DMS153 treated with DMSO at 0.1 percent for 48 hours (cell line): ENCODE data around the gene SPA17.
A peak's percentile ranks its signal among the peaks of the same experiment; 100 is the strongest.

Experiments
- DNase-seq: peaks from one replicate; lab custom pipeline; 2025; ENCODE audit not compliant: unreplicated experiment; lab: John Stamatoyannopoulos, UW

SPA17 gene

GRCh38 chr11:124661553-124661952, 12.2 kb upstream of the SPA17 start:
- no peak for DNase-seq

- DNase-seq = no peak
Observed at GRCh38 chr11:124662106-124662505, 11.6 kb upstream of the SPA17 start.

- no peak for DNase-seq
Observed at GRCh38 chr11:124663861-124664260, 9.8 kb upstream of the SPA17 start.

GRCh38 chr11:124667601-124668000, 6.1 kb upstream of the SPA17 start:
- DNase-seq = no peak

- peak; percentile 29 for DNase-seq
Observed at GRCh38 chr11:124669193-124669592, 4.5 kb upstream of the SPA17 start.

- no peak for DNase-seq
Observed at GRCh38 chr11:124670732-124671131, 3.0 kb upstream of the SPA17 start.

- no peak for DNase-seq
Observed at GRCh38 chr11:124672536-124673215, 1.0 kb upstream of the SPA17 start.

- no peak for DNase-seq
Observed at GRCh38 chr11:124674168-124674517, 439 bp downstream of the SPA17 start.

GRCh38 chr11:124674571-124674970, 867 bp downstream of the SPA17 start:
- DNase-seq = no peak

GRCh38 chr11:124676386-124676785, 2.7 kb downstream of the SPA17 start:
- DNase-seq = no peak

- DNase-seq = no peak
Observed at GRCh38 chr11:124678416-124678815, 4.7 kb downstream of the SPA17 start.

GRCh38 chr11:124681421-124681820, 7.7 kb downstream of the SPA17 start:
- no peak for DNase-seq

GRCh38 chr11:124682443-124682842, 8.7 kb downstream of the SPA17 start:
- DNase-seq = no peak

GRCh38 chr11:124693142-124693541, 19.4 kb downstream of the SPA17 start:
- no peak for DNase-seq

GRCh38 chr11:124699547-124699946, 25.8 kb downstream of the SPA17 start:
- DNase-seq = no peak

GRCh38 chr11:124700028-124700427, 26.3 kb downstream of the SPA17 start:
- DNase-seq = no peak

- DNase-seq = no peak
Observed at GRCh38 chr11:124707829-124708228, 34.1 kb downstream of the SPA17 start.

- no peak for DNase-seq
Observed at GRCh38 chr11:124712392-124712791, 38.7 kb downstream of the SPA17 start.

- DNase-seq = no peak
Observed at GRCh38 chr11:124716591-124716990, 42.9 kb downstream of the SPA17 start.

GRCh38 chr11:124717421-124717785, 43.7 kb downstream of the SPA17 start:
- DNase-seq = no peak

- no peak for DNase-seq
Observed at GRCh38 chr11:124717786-124718651, 44.3 kb downstream of the SPA17 start.

- DNase-seq = no peak
Observed at GRCh38 chr11:124718801-124719200, 45.1 kb downstream of the SPA17 start.

- no peak for DNase-seq
Observed at GRCh38 chr11:124719534-124719933, 45.8 kb downstream of the SPA17 start.
